GM21723 (cell line): ENCODE data around the gene ABCC1.

Experiments
- ATAC-seq: cut with Tn5 transposase; IDR thresholded peaks from one replicate; pipeline ENCODE4 v1.9.1; 2021; ENCODE audit warnings: mild to moderate bottlenecking, moderate library complexity; ENCODE audit not compliant: unreplicated experiment

ABCC1 gene

DNA sequence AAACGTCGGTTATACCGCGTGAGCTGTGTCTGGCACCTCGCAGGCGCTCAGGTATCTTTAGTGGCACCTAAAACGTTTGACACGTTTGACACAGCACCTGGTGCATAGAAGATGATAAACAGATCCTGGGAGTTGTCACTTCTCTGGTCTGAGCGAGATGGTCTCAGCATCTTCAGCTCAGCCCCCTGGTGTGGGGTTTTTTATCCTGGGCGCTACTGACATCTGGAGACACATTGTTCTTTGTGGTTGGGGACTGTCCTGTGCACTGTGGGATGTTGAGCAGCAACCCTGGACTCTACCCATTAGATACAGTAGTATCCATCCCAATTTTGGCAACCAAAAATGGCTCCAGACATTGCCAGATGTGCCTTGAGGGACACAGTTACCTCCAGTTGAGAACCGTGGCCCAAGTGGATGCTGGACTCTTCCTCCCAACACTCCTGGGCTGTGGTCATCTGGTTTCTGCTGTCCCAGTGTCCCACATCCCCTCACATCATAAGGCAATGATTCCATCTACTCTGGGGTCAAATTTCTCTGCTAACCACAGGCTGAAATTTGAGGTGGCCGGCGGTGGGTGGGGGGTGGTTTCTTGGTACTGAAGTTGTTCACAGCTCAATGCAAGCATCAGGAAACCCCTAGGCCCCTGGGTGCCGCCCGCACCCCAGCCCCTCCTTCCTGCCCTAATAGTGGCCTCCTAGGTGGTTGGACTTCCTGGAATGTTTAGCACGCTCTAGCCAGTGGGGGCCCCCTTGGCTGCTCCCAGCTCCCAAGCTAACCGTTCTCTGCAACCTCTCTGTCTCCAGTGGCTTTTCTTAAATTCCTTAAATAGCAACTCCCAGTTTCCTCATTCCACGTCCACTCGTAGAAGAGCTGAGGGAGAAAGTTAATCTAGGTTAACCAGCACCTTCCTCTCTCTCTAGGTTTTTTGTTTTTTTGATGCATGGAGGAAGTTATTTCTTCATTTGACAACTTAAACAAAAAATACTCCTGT, 124.8 kb downstream of the ABCC1 start:
- ATAC-seq: no peak

DNA sequence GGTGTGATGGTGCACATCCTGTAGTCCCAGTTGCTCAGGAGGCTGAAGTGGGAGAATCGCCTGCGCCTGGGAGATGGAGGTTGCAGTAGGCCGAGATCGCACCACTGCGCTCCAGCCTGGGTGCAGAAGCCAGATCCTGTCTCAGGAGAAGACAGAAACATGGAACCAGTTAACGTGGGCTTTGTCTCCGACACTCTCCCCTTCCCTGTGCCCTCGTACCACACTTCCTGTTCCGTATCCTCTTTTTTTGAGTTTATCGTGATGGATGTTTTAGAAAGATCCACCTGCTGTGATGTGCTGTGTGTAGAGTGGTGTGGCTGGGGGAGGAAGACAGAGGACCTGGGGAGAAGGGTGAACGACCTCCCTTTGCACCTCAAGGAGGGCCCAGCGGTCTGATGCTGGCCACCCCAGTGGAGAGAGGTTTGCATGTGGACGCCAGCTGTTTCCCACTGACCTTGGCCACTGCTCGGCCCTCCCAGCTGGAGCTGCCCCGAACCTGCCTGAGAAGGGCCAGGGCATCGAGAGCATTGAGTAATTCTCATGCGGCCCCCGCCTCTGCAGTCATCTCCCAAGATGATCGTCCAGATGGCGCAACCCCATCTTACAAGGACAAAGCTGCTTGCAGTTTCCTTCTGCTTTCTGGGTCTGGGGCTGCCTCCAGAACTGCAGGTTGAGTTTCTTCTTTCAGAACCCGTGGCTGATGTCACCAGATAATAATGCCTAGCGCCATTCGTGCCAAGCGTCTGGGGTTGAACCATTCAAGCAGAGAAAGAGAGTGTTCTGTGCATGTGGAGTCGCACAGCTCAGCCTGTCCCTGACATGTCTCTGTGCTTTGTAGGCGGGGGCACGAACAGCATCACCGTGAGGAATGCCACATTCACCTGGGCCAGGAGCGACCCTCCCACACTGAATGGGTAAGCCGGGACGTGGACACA, 126.3 kb downstream of the ABCC1 start:
- ATAC-seq: no peak

GRCh38 chr16:16076423-16076813, 127.0 kb downstream of the ABCC1 start:
- no peak for ATAC-seq

- ATAC-seq: no peak
Measured at GRCh38 chr16:16080465-16081065, 131.1 kb downstream of the ABCC1 start.

- ATAC-seq: no peak
Measured at GRCh38 chr16:16081141-16081540, 131.7 kb downstream of the ABCC1 start.

DNA sequence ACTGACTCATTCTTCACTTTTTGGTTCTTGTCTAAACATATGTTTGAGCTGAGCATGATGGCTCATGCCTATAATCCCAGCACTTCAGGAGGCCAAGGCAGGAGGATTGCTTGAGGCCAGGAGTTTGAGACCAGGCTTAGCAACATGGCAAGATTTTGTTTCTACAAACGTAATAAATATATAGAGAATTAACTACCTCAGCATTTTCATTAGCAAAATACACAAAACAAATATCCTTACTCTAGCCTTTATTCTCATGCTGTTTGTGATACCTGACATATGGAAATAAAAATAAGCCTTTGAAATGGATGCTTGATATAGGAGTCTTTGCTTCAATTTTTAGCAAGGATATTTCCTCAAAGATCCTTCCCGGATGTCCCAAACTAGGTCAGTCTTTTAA, 132.8 kb downstream of the ABCC1 start:
- no peak for ATAC-seq

DNA sequence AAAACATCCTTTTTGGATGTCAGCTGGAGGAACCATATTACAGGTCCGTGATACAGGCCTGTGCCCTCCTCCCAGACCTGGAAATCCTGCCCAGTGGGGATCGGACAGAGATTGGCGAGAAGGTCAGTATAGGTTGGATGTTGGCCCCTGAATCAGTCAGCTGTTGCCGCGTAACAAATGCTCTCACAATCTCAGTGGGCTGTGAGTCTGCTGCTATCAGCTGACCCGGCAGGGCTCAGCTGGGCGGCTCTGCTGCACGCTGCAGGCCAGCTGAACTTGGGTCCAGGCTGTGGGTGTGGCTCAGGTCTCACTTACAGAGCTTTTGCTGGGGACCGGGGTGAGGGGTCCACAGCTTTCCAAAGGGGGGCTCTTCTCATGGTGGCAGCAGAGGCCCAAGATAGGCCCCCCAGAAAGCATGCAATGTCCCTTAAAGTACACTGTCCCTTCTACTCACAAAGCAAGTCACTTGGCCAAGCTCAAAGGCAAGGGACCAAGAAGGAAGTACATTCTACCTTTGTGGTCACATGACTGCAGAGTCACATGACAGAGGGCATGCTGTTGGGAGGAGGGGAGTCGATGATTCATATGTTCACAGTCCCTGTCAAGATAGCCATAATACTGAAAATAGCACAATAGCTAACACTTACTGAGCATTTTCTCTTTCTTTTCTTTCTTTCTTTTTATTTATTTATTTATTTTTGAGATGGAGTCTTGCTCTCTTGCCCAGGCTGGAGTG, 134.2 kb downstream of the ABCC1 start:
- no peak for ATAC-seq

GRCh38 chr16:16084874-16085273, 135.5 kb downstream of the ABCC1 start:
- no peak for ATAC-seq

- ATAC-seq: no peak
Measured at GRCh38 chr16:16086653-16087446, 137.4 kb downstream of the ABCC1 start.

GRCh38 chr16:16090238-16090637, 140.8 kb downstream of the ABCC1 start:
- no peak for ATAC-seq

DNA sequence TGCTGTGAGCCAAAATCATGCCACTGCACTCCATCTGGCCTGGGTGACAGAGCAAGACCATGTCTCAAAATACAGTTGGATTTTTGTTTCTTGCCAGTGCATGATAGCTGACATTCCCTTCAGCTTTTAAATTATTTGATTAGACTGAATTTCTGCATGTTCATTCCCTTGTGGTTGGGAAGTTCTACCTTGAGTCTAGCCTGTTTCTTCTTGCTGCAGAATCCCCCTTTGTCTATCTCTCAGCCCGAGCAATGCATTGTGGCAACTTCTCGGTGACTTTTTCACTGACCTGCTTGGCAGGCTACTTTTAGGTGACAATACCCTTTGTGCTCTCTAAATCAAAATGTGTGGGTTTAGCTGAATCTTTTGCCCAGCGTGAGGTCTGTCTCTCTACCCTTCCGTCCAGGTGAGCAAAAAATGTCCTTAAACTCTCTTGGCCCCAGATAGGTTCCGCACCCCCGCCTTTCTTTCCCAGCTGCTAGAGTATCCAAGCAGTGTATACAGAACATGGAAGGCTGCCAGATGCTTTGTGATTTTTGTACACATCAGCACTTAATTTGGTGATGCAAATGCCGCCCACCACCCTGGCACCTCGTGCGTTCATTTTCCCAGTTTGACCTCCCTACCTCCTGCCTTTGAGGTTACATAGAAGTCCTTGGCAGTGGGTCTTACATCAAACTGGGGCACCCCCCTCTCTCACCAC, 143.7 kb downstream of the ABCC1 start:
- no peak for ATAC-seq

DNA sequence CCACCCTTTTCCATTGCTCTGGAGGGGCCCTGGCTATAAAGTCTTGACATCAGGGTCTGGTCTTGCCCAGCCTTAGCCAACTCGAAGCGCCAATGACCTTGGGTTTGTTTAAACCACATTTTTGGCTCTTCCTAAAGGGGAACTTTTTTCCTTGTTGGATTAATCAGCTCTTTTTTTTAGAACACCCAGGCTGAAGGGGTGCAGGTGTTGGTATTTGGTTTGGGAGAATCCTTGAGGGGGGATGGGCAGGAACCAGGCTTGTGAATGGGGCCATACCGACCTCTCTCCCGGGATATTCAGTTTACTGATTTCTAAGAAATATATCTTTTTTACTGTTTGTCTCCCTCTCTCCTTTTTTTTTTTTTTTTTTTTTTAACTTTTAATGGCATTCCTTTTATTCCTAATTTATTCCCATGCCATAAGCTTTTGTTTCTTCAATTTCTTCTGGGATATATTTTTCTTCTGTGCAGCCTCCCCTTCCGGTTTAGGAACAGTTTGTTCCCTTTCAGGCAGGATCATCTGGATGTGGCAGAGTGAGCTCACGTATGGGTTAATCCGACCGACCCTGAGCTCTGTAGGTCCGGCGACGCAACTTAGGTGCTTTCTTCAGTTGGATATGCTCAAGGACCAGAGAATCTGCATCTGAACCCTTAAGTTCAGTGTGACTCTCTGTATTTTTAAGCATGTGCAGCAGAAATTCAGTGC, 144.4 kb downstream of the ABCC1 start:
- no peak for ATAC-seq

- ATAC-seq: no peak
Measured at GRCh38 chr16:16095646-16096045, 146.2 kb downstream of the ABCC1 start.

- no peak for ATAC-seq
Measured at GRCh38 chr16:16096121-16096857, 146.9 kb downstream of the ABCC1 start.

GRCh38 chr16:16096858-16097213, 147.4 kb downstream of the ABCC1 start:
- no peak for ATAC-seq

DNA sequence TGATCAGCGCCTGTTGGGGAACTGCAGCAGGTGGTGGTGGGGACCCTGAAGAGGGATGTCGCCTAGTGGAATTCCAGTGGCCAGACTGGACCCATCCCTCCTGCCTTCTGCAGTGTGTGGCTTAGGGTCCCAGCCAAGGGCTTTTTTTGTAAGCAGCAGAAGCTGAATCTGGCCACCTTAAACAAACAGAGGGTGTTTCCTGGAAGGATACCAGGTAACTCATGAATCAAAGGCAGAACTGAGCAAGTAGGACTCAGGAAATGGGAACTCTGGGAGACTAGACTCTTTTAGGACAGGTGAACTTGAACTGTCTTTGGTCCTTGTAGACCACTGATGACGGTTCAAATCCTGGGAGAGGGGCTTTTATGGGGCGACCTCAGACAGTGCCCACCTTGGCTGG, 149.9 kb downstream of the ABCC1 start:
- ATAC-seq: no peak

- ATAC-seq: no peak
Measured at GRCh38 chr16:16100631-16101030, 151.2 kb downstream of the ABCC1 start.

DNA sequence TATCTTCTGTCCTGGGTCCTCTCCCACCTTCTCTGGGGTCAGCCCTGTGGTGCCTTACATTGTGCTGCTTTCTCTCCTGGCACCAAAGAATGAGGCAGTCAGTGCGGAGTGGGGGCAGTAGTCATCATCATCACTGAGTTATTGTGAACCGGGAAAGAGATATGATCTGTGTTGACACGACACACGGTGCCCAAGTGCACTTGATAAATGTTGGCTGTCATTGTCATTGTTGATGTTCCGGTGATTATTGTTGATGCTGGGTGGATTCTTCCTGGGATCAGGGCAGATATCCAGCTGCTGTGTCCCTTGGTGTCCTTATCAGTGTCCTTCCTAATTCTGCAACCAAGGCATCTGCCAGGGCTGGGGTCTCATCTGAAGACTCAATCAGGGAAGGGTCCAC, 152.2 kb downstream of the ABCC1 start:
- ATAC-seq: no peak
